Testis (tissue), 3 donors: ENCODE results near the gene SPINT2. TPM values are rescaled to one million over a fixed set of nuclear protein-coding genes. Genes with fewer than 3 reads are reported as not detected.
"Not testable (repeated sequence)": the region's sequence is repeated elsewhere in the genome, so short reads cannot be mapped to it uniquely, and the experiment has no call there.

ENCODE experiments used
- DNase-seq: peaks from one replicate; pipeline ENCODE4 v3.0.0-alpha.2; 2019
- H3K27ac ChIP-seq, 2 donors: fragments of 200-600 bp; sonication (generic); one replicate each; pipeline ENCODE4 v1.5.1; 2019
- H3K27me3 ChIP-seq: fragments of 200-600 bp; sonication (generic); one replicate; pipeline ENCODE4 v1.5.1; 2019
- H3K36me3 ChIP-seq: fragments of 200-600 bp; sonication (generic); one replicate; pipeline ENCODE4 v1.5.1; 2017; ENCODE audit warnings: low read depth; ENCODE audit errors: missing control alignments
- H3K4me1 ChIP-seq: fragments of 200-600 bp; sonication (generic); one replicate; pipeline ENCODE4 v1.5.1; 2019
- H3K4me3 ChIP-seq, 2 donors: fragments of 200-600 bp; sonication (generic); one replicate each; pipeline ENCODE4 v1.5.1; 2017 to 2019
- H3K9me3 ChIP-seq: fragments of 200-600 bp; sonication (generic); one replicate; pipeline ENCODE4 v1.5.1; 2017
- POLR2A ChIP-seq: fragments of 450-650 bp; IDR thresholded peaks from one replicate; pipeline ENCODE4 v1.6.1; 2017; ENCODE audit warnings: antibody characterized with exemption, mild to moderate bottlenecking, moderate library complexity
- WGBS, 2 donors: methylation state at CpG; one replicate each; pipeline ENCODE4 v1.1.5; 2018; 5-methylcytosine and 5-hydroxymethylcytosine counted together
- intact Hi-C: fragments of 100-400 bp; cut with DNase I; formaldehyde crosslinking; loops from one replicate; pipeline ENCODE4 v1.15.1; 2023; ENCODE audit warnings: low total_unique reads
- polyA plus RNA-seq: library from polyadenylated mRNA; stranded (reverse); fragments of 350-450 nt; fragmentation: Illumina TruSeq; extraction: RNeasy Lipid Tissue Mini Kit (QIAGEN cat#74804); gene quantifications from one replicate; pipeline ENCODE4 v1.2.3, GENCODE V29; 2014; ENCODE audit warnings: low read depth, low replicate concordance; ENCODE audit not compliant: insufficient read depth
- total RNA-seq, 2 donors: library from RNA; depleted of rRNA; stranded (reverse); fragments of >200 nt; gene quantifications; one replicate each; pipeline ENCODE4 v1.2.3, GENCODE V29; 2016
- TF ChIP-seq, protein P1 (sequence below), 3 experiments: fragments of 450-650 bp in 2 of 3; fragments of 200-600 bp in 1 of 3; sonication (generic) in 1 of 3; IDR thresholded peaks; one replicate each; pipeline ENCODE4 v1.5.1; 2016 to 2019; ENCODE audit warnings: antibody characterized with exemption in 3 of 3, mild to moderate bottlenecking in 2 of 3, moderate library complexity in 1 of 3

The SPINT2 gene
- total and polyA plus RNA-seq, 3 donors from 2014 or later: 372 to 480 (median 389) TPM

DNA sequence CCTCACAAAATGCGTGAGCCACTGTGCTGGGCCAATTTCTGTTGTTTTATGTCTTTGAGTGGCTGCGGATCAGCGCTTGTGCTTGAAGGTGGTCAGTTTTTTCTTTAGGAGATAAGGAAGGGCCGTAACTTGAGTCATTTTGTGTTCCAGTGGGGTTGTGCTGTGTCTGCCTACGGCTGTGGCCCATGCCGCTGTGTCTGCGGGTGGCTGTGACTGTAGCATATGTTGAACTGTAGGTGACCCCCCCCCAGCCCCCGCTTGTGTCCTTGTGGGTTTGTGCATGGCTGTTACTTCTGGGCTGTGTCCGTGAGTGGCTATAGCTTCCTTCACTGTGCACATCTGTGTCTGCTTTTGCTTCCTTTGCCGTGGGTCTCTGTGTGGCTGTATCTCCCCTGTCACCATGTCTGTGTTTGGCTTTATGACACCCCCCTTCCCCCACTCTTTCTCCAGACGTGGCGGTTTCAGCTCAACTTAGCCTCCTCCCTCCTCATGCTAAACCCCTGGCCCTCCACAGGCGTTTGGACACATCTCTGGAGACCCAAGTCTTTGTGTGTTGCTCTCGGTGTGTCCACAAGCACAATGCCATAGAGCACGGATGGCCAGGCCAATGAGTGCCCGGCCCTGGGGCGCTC lies 8.9 kb upstream of the SPINT2 start:
- Histone ChIP-seq H3K9me3 (no peaks in the 10 kb centered on the region), H3K4me1 (peaks cover 43% of the 10 kb centered on the region), H3K27ac (peak overlapping the region; percentile 91 to 96), H3K36me3 (no peaks in the 10 kb centered on the region), H3K4me3 (peak overlapping the region; percentile 75 to 91), H3K27me3 (no peaks in the 10 kb centered on the region)
- peak; percentile 53 for DNase-seq
- 17 to 19% methylated on average over 17 of the region's 17 CpGs for WGBS, 2 donors
- TF ChIP-seq POLR2A: no peak
- TF ChIP-seq, protein P1, sequence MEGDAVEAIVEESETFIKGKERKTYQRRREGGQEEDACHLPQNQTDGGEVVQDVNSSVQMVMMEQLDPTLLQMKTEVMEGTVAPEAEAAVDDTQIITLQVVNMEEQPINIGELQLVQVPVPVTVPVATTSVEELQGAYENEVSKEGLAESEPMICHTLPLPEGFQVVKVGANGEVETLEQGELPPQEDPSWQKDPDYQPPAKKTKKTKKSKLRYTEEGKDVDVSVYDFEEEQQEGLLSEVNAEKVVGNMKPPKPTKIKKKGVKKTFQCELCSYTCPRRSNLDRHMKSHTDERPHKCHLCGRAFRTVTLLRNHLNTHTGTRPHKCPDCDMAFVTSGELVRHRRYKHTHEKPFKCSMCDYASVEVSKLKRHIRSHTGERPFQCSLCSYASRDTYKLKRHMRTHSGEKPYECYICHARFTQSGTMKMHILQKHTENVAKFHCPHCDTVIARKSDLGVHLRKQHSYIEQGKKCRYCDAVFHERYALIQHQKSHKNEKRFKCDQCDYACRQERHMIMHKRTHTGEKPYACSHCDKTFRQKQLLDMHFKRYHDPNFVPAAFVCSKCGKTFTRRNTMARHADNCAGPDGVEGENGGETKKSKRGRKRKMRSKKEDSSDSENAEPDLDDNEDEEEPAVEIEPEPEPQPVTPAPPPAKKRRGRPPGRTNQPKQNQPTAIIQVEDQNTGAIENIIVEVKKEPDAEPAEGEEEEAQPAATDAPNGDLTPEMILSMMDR (IDR thresholded peaks at IDR 0.05): no peak
- intact Hi-C loops: no loop called here

DNA sequence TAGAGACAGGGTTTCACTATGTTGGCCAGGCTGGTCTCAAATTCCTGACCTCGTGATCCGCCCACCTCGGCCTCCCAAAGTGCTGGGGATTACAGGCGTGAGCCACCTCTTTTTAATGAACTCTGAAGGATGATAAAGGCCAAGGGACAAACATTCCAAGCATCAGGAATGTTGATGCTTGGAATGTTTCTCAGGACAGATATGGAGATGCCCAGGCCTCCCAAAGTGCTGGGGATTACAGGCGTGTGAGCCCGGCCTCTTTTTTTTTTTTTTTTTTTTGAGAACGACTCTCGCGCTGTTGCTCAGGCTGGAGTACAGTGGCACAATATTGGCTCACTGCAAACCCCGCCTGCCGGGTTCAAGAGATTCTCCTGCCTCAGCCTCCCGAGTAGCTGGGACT lies 2.4 kb upstream of the SPINT2 start:
- 63 to 65% methylated on average over 12 of the region's 12 CpGs for WGBS, 2 donors
- H3K27me3 ChIP-seq, H3K27ac ChIP-seq, H3K9me3 ChIP-seq, DNase-seq, H3K36me3 ChIP-seq, H3K4me3 ChIP-seq: not testable (repeated sequence)
- intact Hi-C loops: loop anchor here (5.0 kb wide), 1 partner anchor 55 kb away; the partner anchor contains the start of genes KCNK6 and YIF1B
- peaks cover 11% of the 10 kb centered on the region for H3K4me1 ChIP-seq

DNA sequence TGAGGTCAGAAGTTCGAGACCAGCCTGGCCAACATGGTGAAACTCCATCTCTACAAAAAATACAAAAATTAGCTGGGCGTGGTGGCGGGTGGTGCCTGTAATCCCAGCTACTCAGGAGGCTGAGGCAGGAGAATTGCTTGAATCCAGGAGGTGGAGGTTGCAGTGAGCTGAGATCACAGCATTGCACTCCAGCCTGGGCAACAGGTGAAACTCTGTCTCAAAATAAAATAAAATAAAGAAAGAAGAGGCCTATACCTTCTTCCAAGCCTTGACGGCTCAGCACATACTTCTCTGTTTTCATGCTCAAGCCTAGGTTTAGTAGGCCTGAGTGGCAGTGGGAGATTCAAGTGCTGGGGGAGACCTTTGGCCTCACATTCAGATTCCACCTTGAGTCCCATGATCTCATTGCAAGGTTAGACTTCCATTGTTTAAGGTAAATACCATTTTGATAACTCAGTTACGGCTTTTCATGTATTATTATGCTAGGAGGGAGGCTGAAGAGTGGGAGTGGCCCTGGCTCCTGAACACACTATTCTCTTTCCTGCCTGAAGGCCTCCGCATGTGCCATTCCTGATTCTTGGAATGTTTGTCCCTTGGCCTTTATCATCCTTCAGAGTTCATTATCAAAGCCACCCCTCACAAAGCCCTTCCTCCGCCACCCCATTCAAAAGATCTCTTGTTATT lies 1.6 kb upstream of the SPINT2 start:
- no peaks in the 10 kb centered on the region for H3K36me3 ChIP-seq
- H3K4me3 ChIP-seq: no peak overlapping the region
- DNase-seq: no peak
- peaks cover 15% of the 10 kb centered on the region for H3K4me1 ChIP-seq
- TF ChIP-seq, protein P1 (IDR thresholded peaks at IDR 0.05): no peak
- no peak for TF ChIP-seq POLR2A
- H3K27ac ChIP-seq: no peak overlapping the region
- 87 to 91% methylated on average over 7 of the region's 7 CpGs for WGBS, 2 donors
- no peaks in the 10 kb centered on the region for H3K27me3 ChIP-seq
- no peaks in the 10 kb centered on the region for H3K9me3 ChIP-seq
- intact Hi-C loops: loop anchor here (5.0 kb wide), 1 partner anchor 55 kb away; the partner anchor contains the start of genes KCNK6 and YIF1B

DNA sequence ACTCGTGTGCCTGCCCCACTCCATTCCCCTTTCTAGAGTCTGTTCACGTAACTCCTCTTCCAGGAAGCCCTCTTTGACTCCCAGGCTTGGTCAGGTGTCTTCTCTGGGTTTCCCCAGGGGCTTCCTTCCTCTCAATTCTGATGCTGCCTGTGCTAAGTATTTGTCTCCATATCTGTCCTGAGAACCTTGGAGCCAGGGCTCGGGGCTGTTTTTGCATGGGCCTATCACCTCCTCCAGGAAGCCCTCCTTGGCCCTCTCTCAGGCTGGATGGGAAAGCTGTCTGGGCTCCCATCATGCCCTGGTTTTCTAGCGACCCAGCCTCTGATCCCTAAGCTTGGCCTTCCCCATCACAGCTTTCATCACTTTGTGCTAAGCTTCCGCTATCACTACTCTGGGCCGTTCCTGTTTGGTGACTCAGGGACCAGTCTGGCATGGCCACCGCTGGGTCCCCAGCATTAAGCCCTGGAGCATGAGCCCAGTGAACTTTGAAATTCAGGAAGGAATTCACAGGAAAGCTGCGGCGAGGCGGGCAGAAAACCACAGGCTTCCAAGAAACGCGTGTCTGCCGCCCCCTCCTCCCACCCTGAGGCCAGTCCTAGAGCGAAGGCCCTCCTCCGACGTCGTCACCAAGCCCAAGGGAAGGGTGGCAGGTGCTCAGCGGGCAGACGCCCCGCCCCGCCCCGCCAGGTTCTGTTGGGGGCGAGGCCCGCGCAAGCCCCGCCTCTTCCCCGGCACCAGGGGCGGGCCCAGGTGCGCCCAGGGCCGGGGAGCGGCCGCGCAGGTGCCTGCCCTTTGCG lies 486 bp upstream of the SPINT2 start:
- H3K27ac ChIP-seq: peak overlapping the region; percentile 74 to 89
- no peaks in the 10 kb centered on the region for H3K27me3 ChIP-seq
- WGBS, 2 donors: 9 to 11% methylated on average over 24 to 27 of the region's 34 CpGs
- no peaks in the 10 kb centered on the region for H3K36me3 ChIP-seq
- TF ChIP-seq POLR2A: no peak
- TF ChIP-seq, protein P1 (IDR thresholded peaks at IDR 0.05): no peak
- peak overlapping the region; percentile 61 to 72 for H3K4me3 ChIP-seq
- H3K4me1 ChIP-seq: peaks cover 21% of the 10 kb centered on the region
- intact Hi-C loops: loop anchor here (5.0 kb wide), 1 partner anchor 53 kb away; the partner anchor contains the start of genes KCNK6 and YIF1B
- DNase-seq: peak; percentile 83
- H3K9me3 ChIP-seq: no peaks in the 10 kb centered on the region
